GM18873 (cell line): ENCODE results near the gene ECI1.

Experiments used
- ATAC-seq: cut with Tn5 transposase; IDR thresholded peaks from one replicate; pipeline ENCODE4 v1.9.1; 2021; ENCODE audit warnings: mild to moderate bottlenecking, moderate library complexity, moderate number of reproducible peaks; ENCODE audit not compliant: unreplicated experiment, low FRiP score

The ECI1 gene

DNA sequence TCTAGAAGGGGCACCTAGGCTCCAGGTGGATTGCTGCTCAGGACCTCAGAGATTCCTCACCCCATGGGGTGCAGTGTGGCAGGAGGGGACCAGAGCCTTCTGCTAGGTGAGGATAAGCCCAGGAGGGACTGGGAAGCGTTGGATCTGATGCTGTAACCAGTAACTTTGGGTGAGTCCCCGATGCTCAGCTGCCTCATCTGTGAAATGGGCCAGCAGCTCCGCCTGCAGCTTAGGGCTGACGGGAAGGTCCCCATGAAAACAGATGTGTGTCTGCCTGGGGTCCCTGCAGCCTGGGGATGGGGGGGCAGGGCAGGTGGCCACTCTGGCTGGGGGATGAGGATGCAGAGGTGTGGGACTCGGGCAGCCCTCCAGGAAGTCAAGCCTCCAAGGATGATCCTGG is 52.3 kb downstream of the ECI1 start:
- no peak for ATAC-seq

DNA sequence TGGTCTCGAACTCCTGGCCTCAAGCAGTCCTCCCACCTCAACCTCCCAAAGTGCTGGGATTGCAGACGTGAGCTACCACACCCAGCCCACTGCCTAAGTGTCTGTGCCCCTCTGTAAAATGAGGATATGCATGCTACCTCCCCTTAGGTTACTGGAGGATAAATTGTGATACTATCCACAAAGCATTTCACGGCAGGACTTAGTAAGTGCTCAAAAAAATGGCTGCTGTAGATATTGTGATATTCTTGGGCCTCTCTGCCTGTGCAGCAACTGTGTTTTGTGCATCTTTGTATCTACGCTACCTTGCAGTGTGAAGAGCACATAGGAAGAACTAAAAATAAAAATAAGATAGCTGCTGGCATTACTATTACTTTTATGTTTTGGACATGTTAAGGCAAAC is 53.1 kb downstream of the ECI1 start:
- no peak for ATAC-seq

DNA sequence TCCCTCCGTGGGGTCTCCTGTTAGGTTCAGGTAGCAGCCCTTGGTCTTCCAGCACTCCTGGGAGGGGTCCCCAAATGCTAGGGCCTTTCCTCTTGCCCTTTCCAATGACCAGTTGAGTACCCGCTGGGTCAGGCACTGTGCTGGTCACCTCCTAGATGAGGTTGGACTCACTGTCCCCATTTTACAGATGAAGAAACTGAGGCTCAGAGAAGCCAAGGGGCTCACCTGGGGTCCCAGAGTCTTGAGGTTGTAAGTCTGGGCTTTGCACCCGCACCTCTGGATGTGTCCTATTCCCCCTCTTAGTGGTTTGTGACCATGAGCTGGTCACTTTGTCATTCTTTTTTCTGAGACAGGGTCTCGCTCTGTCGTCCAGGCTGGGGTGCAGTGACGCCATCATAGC is 53.6 kb downstream of the ECI1 start:
- no peak for ATAC-seq

DNA sequence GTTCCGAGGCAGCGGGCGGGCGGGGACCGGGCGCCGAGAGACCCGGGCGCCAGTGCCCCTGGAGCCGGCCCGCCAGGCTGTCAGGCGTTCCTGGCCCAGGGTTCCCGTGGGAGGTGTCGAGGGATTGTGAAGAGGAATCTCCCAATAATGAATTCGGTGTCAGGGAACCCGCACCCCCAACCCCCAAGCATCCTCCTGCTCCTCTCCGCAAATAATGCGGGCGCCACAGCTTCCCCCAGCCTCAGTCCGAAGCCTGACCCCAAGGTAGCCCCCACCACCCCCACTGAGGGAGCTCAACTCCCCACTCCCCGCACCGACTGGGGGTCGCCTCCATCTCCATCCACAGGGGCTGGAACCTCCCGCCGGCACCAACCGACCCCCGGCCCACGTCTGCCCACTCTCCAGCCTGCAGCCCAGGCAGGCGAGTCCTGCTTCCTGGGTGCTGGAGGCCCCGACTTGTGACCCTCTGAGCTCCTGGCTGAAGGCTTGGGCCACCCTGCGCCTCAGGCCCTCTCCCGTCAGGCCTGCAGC is 54.3 kb downstream of the ECI1 start:
- ATAC-seq = no peak

DNA sequence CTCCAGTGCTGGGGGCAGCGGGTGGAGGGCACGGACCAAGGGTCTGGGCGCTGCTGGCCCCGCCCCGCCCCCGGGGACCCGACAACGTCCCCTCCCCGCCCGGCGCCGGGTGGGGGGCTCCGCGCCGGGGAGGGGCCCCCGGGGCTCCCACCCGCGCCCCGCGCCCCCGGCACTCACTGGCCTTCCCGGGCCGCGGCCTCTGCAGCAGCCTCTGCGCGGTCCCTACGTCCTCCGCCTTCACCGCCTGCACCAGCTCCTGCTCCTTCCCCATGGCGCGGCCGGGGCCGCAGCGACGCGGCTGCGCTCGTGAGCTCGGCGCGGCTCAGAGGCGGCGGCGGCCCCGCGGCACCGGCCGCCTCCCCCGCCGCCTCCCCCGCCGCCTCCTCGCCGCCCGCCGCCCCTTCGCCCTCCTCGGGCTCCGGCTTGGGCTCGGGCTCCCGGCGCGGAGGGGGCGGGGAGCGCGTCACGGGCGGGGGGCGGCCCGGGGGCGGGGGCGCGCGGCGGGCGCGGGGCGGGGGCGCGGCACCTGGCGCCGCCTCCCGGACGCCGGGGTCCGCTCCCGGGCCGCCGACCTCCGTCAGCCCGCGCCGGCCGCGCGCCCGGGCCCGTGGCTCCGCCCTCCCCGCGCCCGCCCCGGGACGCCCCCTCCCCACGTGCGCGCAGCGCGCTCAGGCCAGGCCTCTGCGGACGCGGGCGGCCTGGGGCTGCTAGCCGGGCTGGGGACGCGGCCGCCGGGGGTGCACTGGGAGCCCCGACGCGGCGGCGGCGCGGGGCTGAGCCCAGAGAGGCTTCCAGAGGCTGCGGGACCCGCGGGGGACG is 55.0 kb downstream of the ECI1 start, which contains the start of gene CASKIN1:
Gene CASKIN1, minus strand, starts transcription at position 444 of the 819 bp plus-strand sequence. Its CDS starts 173 bp downstream, at position 271.
- no peak for ATAC-seq

DNA sequence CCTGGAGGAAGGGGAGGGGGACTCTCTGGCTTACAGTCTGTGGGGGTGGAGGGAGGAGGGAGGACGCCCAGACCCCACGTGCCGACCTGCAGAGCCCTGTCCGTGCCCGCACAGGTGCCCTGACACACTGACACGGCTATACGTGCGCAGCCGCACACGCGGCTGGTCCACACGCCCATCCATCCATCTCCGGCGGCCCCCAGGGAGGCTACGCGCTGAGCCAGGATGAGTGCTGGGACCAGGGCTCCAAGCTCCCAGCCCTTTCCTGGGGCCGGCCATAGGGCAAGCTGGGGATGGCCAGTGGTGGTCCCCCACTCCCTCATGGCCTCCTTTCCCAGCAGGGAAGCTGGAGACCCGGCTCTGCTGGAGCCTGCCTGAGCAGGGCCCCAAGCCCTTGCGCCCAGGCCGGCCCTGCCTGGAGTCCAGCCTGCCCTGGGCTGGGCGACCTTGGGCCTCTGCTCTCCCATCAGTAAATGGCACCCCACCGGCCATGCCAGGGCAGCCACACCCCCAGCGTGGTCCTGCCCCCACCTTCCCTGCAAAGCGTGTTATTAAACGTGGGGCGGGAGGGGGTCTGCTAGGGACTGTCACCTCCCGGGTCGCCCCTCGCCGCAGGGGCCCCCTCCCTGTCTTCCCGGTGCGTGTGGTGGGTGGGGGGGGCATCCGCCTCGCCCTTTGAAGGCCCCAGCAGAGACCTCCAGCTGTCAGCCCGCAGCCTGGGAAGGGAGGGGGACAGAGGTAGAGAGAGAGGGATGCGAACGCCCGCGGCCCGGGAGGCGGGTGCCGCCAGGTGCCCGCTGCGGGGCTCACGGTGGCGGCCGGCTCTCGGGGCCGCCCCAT is 55.8 kb downstream of the ECI1 start:
- no peak for ATAC-seq

DNA sequence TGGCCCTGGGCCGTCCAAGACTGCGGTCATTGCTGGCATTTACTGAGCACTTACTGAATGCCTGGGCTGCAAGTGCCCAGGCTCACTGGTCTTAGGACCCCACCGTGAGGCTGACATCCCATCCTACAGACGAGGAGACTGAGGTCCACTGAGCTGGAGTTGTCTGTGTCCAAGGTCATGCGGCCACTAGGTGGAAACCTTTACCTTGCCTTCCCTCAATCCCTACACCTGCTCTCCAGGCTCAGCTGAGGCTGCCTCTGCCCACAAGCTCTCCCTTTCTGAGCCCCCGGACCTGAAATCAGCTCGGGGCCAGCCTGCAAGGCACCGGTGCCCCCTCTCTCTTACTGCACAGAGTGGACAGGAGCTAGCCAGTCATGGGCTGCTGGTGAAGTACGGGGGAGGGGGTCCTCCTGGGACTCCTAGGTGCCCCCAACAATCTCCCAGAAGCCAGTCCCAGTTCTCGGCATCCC is 56.5 kb downstream of the ECI1 start:
- ATAC-seq = no peak

DNA sequence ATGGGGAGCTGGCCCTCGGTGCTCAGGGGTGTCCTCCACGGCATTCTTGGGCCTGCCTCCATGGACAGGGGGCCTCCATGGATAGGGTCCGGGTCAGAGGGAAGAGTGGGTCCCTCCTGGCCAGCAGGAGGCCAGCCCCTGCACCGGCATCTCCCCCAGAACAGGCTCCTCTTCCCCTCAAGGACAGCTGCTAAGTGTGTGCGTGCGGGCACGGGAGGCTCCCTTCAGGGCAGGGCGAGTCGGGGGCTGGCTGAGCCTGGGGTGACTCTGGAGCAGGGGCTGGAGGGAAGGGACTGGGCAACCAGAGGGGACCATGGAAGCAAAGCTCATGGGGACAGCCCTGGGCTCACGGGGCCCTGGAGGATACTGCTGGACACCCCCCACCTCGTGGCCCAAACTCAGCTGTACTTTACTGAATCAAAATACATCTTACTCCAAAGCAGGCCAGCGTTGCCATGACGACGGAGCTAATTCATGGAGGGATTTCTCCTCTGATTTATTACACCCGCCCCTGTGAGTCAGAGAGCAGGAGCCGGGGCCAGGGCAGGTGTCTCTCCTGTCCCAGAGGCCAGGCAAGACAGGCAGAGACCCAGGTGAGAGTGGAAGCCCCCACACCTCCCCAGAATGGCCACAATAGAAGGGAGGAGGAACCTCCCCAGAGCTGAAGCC is 57.1 kb downstream of the ECI1 start:
- no peak for ATAC-seq

DNA sequence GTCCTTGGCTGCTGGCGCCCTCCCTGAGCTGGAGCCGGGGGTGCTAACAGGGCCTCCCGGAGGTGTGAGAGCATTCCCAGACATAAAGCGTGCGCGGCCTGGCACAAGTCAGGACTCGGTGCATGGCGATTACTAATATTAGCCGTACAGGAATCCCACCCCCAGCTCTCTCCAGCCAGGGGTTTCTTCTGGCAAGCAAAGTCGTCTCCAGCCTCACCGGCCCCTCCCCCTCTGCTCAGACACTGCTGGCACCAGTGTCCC is 60.0 kb downstream of the ECI1 start:
- ATAC-seq = no peak

DNA sequence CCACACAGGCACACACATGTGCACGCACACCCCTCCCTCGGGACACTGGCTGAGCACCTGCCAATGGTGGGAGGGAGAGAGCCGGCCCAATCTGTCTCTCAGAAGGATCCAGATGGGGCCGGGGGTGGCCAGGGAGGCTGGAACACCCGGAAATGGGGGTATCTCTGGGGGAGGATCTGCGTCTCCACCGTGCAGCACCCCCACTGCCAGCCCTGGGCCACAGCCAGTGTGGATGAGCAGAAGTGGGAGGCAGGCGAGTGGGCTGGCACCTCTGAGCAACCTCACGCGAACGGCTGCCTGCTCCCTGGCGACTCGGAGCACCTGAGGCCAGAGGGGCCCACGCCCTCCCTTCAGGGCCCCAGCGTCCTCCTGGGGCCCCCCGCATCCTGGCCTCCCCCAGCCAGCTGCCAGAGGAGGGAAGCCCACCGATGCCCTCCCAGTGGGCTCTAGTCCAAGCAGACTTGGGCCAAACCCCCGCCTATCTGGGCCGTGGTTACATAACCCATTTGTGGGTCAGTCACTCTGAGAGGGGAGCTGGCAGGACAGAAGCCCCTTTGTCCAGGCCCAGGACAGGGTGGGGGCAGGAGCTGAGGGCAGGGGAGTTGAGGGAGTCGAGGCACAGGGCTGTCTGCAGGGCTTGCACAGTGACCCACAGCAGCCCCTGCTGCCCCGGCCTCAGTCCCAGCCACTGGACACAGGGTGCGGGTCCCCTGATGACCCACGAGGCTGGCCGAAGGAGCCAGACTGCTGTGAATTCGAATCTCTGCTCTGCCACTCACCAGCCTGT is 60.5 kb downstream of the ECI1 start:
- no peak for ATAC-seq

DNA sequence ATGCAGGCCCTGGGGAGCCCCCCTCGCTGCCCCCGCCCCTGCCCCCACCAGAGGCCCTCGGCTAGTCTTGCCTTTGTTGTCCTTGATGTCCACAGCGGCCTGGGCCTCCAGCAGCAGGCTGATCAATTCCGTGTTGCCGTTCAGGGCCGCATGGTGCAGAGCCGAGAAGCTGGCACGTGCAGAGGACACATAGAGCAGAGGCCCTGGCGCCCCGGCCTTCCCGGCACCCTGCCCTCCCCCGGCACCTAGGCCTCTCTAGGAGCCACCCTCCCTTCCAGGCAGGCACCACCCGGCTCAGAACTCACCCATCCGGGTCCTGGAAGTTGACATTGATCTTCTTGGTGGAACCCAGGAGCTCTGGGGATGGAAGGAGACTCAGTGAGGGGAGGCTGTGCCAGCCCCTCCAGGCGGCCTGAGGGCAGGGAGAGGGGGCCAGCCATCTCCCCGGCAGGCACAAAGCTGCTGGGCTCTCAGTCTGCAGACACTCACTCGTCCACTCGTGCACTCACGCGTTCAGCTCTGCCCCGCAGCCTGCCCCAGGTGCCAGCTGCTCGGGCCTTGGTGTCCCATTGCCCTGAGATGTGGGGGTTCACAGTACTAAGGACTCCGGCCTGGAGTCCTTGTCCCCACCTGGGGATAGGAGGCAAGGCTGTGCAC is 61.3 kb downstream of the ECI1 start:
- ATAC-seq = no peak
